ENCODE data around the gene TMEM187.

DNA sequence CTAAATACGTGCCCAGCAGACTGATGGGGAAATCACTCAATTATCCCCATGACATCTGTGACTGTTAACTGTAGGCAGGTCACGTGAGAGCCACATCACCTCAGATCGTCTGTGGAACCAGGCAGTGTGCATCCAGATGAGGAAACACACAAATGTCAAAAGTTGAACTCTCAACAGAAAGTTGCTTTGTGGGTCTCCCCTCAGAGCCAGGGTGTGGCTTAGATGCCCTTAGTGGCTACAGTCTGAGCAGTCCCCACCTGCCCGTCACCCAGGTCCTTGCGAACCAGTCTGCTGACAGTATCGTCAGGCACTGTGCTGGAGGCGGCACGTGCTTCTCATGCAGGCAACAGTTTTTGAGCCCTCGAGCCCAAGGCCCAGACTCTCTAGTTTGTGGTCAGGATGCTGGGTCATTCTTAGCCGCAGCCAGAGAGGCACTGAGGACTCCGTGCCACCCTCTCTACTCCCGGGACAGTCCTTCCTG lies 10.8 kb downstream of the TMEM187 start:
- TF ChIP-seq POLR2A (IDR thresholded peaks at IDR 0.05): no peak
- TF ChIP-seq, protein P1, sequence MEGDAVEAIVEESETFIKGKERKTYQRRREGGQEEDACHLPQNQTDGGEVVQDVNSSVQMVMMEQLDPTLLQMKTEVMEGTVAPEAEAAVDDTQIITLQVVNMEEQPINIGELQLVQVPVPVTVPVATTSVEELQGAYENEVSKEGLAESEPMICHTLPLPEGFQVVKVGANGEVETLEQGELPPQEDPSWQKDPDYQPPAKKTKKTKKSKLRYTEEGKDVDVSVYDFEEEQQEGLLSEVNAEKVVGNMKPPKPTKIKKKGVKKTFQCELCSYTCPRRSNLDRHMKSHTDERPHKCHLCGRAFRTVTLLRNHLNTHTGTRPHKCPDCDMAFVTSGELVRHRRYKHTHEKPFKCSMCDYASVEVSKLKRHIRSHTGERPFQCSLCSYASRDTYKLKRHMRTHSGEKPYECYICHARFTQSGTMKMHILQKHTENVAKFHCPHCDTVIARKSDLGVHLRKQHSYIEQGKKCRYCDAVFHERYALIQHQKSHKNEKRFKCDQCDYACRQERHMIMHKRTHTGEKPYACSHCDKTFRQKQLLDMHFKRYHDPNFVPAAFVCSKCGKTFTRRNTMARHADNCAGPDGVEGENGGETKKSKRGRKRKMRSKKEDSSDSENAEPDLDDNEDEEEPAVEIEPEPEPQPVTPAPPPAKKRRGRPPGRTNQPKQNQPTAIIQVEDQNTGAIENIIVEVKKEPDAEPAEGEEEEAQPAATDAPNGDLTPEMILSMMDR (IDR thresholded peaks at IDR 0.05): no peak

Data from esophagus squamous epithelium (tissue), 4 donors.